Measurements from ENCODE around the gene ZBTB49.

GRCh38 chr4:4358093-4358854 is 68.2 kb downstream of the ZBTB49 start:
- no peak for TF ChIP-seq CTCF (IDR thresholded peaks at IDR 0.05; ENCODE audit: extremely low read depth in 1 of 2, insufficient read depth in 1 of 2, low read depth in 1 of 2, low read length in 2 of 2)
- TF ChIP-seq, protein P1, sequence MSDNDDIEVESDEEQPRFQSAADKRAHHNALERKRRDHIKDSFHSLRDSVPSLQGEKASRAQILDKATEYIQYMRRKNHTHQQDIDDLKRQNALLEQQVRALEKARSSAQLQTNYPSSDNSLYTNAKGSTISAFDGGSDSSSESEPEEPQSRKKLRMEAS (IDR thresholded peaks at IDR 0.05; ENCODE audit: insufficient read depth, insufficient read length) = no peak
- TF ChIP-seq POLR2A (IDR thresholded peaks at IDR 0.05; ENCODE audit: low read depth, low read length) = no peak
- no peak for TF ChIP-seq POLR2AphosphoS5 (IDR thresholded peaks at IDR 0.05; ENCODE audit: insufficient read depth, low read depth, low read length)
- no peak for TF ChIP-seq JUN (IDR thresholded peaks at IDR 0.05; ENCODE audit: borderline replicate concordance, insufficient read depth, insufficient read length, low read depth)

All from endothelial cell of umbilical vein (primary cell).